ENCODE measurements around the gene TCF4.

Gene TCF4

GRCh38 chr18:55228707-55229106 is 359.3 kb downstream of the TCF4 start:
- Histone ChIP-seq H3K4me3 (replicated peaks; ENCODE audit: insufficient read depth, low read length) (no peak overlapping the region), H3K27ac (replicated peaks) (no peak overlapping the region), H3K27me3 (ENCODE audit: insufficient read depth, poor library complexity, severe bottlenecking) (no peaks in the 10 kb centered on the region)
- TF ChIP-seq GABPA (IDR thresholded peaks at IDR 0.05; ENCODE audit: low read depth) (no peak), CTCF (IDR thresholded peaks at IDR 0.05; ENCODE audit: insufficient read depth, low read length) (no peak), POLR2AphosphoS5 (IDR thresholded peaks at IDR 0.05; ENCODE audit: low read depth) (no peak), SPI1 (IDR thresholded peaks at IDR 0.05; ENCODE audit: borderline replicate concordance, low read depth) (no peak)
- TF ChIP-seq, protein P1, sequence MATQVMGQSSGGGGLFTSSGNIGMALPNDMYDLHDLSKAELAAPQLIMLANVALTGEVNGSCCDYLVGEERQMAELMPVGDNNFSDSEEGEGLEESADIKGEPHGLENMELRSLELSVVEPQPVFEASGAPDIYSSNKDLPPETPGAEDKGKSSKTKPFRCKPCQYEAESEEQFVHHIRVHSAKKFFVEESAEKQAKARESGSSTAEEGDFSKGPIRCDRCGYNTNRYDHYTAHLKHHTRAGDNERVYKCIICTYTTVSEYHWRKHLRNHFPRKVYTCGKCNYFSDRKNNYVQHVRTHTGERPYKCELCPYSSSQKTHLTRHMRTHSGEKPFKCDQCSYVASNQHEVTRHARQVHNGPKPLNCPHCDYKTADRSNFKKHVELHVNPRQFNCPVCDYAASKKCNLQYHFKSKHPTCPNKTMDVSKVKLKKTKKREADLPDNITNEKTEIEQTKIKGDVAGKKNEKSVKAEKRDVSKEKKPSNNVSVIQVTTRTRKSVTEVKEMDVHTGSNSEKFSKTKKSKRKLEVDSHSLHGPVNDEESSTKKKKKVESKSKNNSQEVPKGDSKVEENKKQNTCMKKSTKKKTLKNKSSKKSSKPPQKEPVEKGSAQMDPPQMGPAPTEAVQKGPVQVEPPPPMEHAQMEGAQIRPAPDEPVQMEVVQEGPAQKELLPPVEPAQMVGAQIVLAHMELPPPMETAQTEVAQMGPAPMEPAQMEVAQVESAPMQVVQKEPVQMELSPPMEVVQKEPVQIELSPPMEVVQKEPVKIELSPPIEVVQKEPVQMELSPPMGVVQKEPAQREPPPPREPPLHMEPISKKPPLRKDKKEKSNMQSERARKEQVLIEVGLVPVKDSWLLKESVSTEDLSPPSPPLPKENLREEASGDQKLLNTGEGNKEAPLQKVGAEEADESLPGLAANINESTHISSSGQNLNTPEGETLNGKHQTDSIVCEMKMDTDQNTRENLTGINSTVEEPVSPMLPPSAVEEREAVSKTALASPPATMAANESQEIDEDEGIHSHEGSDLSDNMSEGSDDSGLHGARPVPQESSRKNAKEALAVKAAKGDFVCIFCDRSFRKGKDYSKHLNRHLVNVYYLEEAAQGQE (IDR thresholded peaks at IDR 0.05; ENCODE audit: insufficient replicate concordance, low read depth): no peak
- DNase-seq (ENCODE audit: low read depth in 1 of 2, low spot score in 1 of 2): no peak

GRCh38 chr18:55228191-55228590 is 359.8 kb downstream of the TCF4 start:
- Histone ChIP-seq H3K4me3 (replicated peaks; ENCODE audit: insufficient read depth, low read length) (no peak overlapping the region), H3K27ac (replicated peaks) (no peak overlapping the region), H3K27me3 (ENCODE audit: insufficient read depth, poor library complexity, severe bottlenecking) (no peaks in the 10 kb centered on the region)
- DNase-seq (ENCODE audit: low read depth in 1 of 2, low spot score in 1 of 2): no peak
- TF ChIP-seq, protein P1 (IDR thresholded peaks at IDR 0.05; ENCODE audit: insufficient replicate concordance, low read depth): no peak
- TF ChIP-seq POLR2AphosphoS5 (IDR thresholded peaks at IDR 0.05; ENCODE audit: low read depth): no peak

GRCh38 chr18:55227771-55228170 is 360.2 kb downstream of the TCF4 start:
- no peak overlapping the region for H3K27ac ChIP-seq (replicated peaks)
- no peak overlapping the region for H3K4me3 ChIP-seq (replicated peaks; ENCODE audit: insufficient read depth, low read length)
- H3K27me3 ChIP-seq (ENCODE audit: insufficient read depth, poor library complexity, severe bottlenecking): no peaks in the 10 kb centered on the region
- TF ChIP-seq, protein P1 (IDR thresholded peaks at IDR 0.05; ENCODE audit: insufficient replicate concordance, low read depth): no peak
- TF ChIP-seq CTCF (IDR thresholded peaks at IDR 0.05; ENCODE audit: insufficient read depth, low read length): no peak
- no peak for TF ChIP-seq POLR2AphosphoS5 (IDR thresholded peaks at IDR 0.05; ENCODE audit: low read depth)
- no peak for TF ChIP-seq SPI1 (IDR thresholded peaks at IDR 0.05; ENCODE audit: borderline replicate concordance, low read depth)
- no peak for TF ChIP-seq GABPA (IDR thresholded peaks at IDR 0.05; ENCODE audit: low read depth)
- no peak for DNase-seq (ENCODE audit: low read depth in 1 of 2, low spot score in 1 of 2)

- Histone ChIP-seq H3K27me3 (ENCODE audit: insufficient read depth, poor library complexity, severe bottlenecking) (no peaks in the 10 kb centered on the region), H3K27ac (replicated peaks) (no peak overlapping the region), H3K4me3 (replicated peaks; ENCODE audit: insufficient read depth, low read length) (no peak overlapping the region)
- DNase-seq (ENCODE audit: low read depth in 1 of 2, low spot score in 1 of 2): no peak
- TF ChIP-seq, protein P1 (IDR thresholded peaks at IDR 0.05; ENCODE audit: insufficient replicate concordance, low read depth): no peak
- no peak for TF ChIP-seq SPI1 (IDR thresholded peaks at IDR 0.05; ENCODE audit: borderline replicate concordance, low read depth)
- TF ChIP-seq CTCF (IDR thresholded peaks at IDR 0.05; ENCODE audit: insufficient read depth, low read length): no peak
- no peak for TF ChIP-seq POLR2AphosphoS5 (IDR thresholded peaks at IDR 0.05; ENCODE audit: low read depth)
- no peak for TF ChIP-seq GABPA (IDR thresholded peaks at IDR 0.05; ENCODE audit: low read depth)
Measured at GRCh38 chr18:55226044-55226443, 361.9 kb downstream of the TCF4 start.

Measured in HL-60 (cell line).